Transverse colon (tissue), 4 donors: Measurements from ENCODE around the gene EPOP. TPM values are rescaled to one million over a fixed set of nuclear protein-coding genes. Genes with fewer than 3 reads are reported as not detected.

Experiments
- DNase-seq: peaks from one replicate; pipeline ENCODE4 v3.0.0-alpha.2; 2019
- H3K27ac ChIP-seq, 4 donors: fragments of 200-600 bp; sonication (generic); 2 replicates each; pipeline ENCODE4 v1.5.1; 2016 to 2018; ENCODE audit warnings: inconsistent platforms in 4 of 4
- H3K27me3 ChIP-seq: fragments of 200-600 bp; sonication (generic); 2 replicates; pipeline ENCODE4 v1.5.1; 2017; ENCODE audit warnings: inconsistent platforms
- H3K36me3 ChIP-seq, 4 donors: fragments of 200-600 bp; sonication (generic); 2 replicates each; pipeline ENCODE4 v1.5.1; 2017 to 2019; ENCODE audit warnings: inconsistent platforms in 4 of 4
- H3K4me1 ChIP-seq, 4 donors: fragments of 200-600 bp; sonication (generic); 2 replicates each; pipeline ENCODE4 v1.5.1; 2017 to 2020; ENCODE audit warnings: inconsistent platforms in 4 of 4
- H3K4me3 ChIP-seq, 4 donors: fragments of 200-600 bp; sonication (generic); 1 replicate in 1 of 4; 2 replicates in 3 of 4; pipeline versions ENCODE4 v1.5.1 to v1.6.1; 2017 to 2019; ENCODE audit warnings: inconsistent platforms in 4 of 4
- H3K9me3 ChIP-seq, 2 donors: fragments of 200-600 bp; sonication (generic); 2 replicates each; pipeline ENCODE4 v1.5.1; 2017 to 2019; ENCODE audit warnings: inconsistent platforms in 2 of 2
- EP300 ChIP-seq: sonication (generic); formaldehyde crosslinking; IDR thresholded peaks from one replicate; pipeline ENCODE4 v1.6.1; 2017; ENCODE audit warnings: antibody characterized with exemption, low read depth
- POLR2A ChIP-seq: fragments of 450-650 bp; IDR thresholded peaks from one replicate; pipeline ENCODE4 v1.6.1; 2016; ENCODE audit warnings: antibody characterized with exemption, mild to moderate bottlenecking, moderate library complexity
- POLR2AphosphoS5 ChIP-seq, 3 donors: sonication (generic); formaldehyde crosslinking; IDR thresholded peaks; one replicate each; pipeline ENCODE4 v1.6.1; 2016; ENCODE audit warnings: antibody characterized with exemption in 3 of 3
- WGBS, 2 donors: methylation state at CpG; one replicate each; pipeline ENCODE4 v1.1.5; 2018; ENCODE audit warnings: low coverage in 1 of 2; 5-methylcytosine and 5-hydroxymethylcytosine counted together
- in situ Hi-C, 4 donors: fragments of 200-750 bp; cut with MboI; loops; one replicate each; pipeline versions ENCODE4 v1.15.0 to v1.15.1; 2017; ENCODE audit warnings: low sequenced_read_pairs in 3 of 4, low pct_ligation_motif_present in 1 of 4, low pct_unique_long_range_greater_than_20kb in 1 of 4
- intact Hi-C: fragments of 100-400 bp; cut with DNase I; formaldehyde crosslinking; loops from one replicate; pipeline ENCODE4 v1.15.1; 2023; ENCODE audit warnings: low total_unique reads
- total RNA-seq, 4 donors: library from RNA; depleted of rRNA; stranded (reverse); fragments of >200 nt; gene quantifications; one replicate each; pipeline ENCODE4 v1.1.0, GENCODE V29; 2016
- TF ChIP-seq, protein P1 (sequence below), 5 experiments: fragments of 200-600 bp in 3 of 5; fragments of 450-650 bp in 2 of 5; sonication (generic) in 3 of 5; IDR thresholded peaks; 1 replicate in 2 of 5; 2 replicates in 3 of 5; pipeline ENCODE4 v1.5.1; 2016 to 2017; ENCODE audit warnings: antibody characterized with exemption in 5 of 5, inconsistent platforms in 3 of 5, mild to moderate bottlenecking in 2 of 5, moderate library complexity in 1 of 5

The EPOP gene
- total RNA-seq: 1 to 10 TPM in 1 of 4 donors, under 1 TPM in 3; 0.14 to 3.8 (median 0.61) TPM

DNA sequence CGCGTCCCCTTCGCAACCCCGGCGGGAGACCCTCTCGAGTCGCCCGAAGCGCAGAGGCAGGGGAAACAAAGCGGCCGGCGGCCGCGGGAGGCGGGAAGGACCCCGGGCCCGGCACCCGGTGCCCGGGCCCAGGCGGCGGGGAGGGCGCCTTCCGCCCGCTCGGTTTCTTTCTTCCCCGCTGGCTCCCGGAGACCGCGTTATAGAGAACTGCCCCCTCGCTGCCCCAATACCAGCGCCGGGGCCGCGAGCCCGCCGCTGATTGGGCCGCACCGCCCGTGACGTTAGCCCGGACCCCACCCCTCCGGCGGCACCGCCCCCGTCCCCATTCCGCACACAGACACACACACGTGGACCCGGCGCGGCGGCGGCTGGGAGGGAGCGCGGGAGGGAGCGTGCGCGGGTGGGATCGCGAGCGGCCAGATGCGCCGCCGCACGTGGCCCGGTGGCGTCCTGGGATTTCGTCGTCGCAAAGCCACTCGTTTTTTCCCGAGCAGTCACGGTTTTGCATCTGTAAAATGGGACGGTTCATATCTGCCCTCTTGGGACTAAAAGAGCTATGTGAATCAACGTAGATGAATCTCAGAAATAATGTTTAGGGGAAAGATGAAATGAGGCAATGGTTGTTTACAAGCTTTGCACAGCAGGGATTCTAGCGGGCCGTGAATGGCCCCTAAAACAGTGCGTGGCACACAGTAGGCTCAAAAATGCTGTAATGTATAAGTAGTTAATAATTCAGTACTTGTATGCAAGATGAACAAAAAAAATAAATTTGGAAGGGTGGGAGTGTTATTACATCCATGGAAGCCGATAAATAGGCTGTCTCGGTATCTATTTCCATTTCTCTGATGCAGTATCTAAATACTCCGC, at the start of gene EPOP:
TSS of gene EPOP (minus strand) at position 209 of the 867 bp plus-strand sequence. CDS start 462 bp downstream, outside the sequence.
- Histone ChIP-seq H3K27ac (peak within 1 kb of the TSS in 3 of 4 donors; percentile 35 to 42 (median 36)), H3K36me3 (no peaks in the 10 kb centered on the region), H3K9me3 (no peaks in the 10 kb centered on the region), H3K27me3 (peaks cover 64% of the 10 kb centered on the region), H3K4me1 (peaks cover 8 to 30% (median 23%) of the 10 kb centered on the region in 4 donors), H3K4me3 (peak within 1 kb of the TSS; percentile 42 to 65 (median 54))
- intact Hi-C loops: loop anchor here (2.0 kb wide), 1 partner anchor 58 kb away; no protein-coding TSS in a partner anchor
- DNase-seq: peak; percentile 86
- in situ Hi-C loops: loop anchor here (5.0 to 25.0 kb wide), 4 partner anchors 57 to 188 kb away; partner anchors contain the start of gene CISD3 (in 3 of the 4)
- WGBS, 2 donors: 9 to 17% methylated on average over 13 to 29 of the region's 80 CpGs
- TF ChIP-seq POLR2AphosphoS5 (IDR thresholded peaks at IDR 0.05) (peak in 2 of 3 donors; percentile 28 to 49), EP300 (no peak), POLR2A (no peak)
- TF ChIP-seq, protein P1, sequence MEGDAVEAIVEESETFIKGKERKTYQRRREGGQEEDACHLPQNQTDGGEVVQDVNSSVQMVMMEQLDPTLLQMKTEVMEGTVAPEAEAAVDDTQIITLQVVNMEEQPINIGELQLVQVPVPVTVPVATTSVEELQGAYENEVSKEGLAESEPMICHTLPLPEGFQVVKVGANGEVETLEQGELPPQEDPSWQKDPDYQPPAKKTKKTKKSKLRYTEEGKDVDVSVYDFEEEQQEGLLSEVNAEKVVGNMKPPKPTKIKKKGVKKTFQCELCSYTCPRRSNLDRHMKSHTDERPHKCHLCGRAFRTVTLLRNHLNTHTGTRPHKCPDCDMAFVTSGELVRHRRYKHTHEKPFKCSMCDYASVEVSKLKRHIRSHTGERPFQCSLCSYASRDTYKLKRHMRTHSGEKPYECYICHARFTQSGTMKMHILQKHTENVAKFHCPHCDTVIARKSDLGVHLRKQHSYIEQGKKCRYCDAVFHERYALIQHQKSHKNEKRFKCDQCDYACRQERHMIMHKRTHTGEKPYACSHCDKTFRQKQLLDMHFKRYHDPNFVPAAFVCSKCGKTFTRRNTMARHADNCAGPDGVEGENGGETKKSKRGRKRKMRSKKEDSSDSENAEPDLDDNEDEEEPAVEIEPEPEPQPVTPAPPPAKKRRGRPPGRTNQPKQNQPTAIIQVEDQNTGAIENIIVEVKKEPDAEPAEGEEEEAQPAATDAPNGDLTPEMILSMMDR (IDR thresholded peaks at IDR 0.05): no peak

DNA sequence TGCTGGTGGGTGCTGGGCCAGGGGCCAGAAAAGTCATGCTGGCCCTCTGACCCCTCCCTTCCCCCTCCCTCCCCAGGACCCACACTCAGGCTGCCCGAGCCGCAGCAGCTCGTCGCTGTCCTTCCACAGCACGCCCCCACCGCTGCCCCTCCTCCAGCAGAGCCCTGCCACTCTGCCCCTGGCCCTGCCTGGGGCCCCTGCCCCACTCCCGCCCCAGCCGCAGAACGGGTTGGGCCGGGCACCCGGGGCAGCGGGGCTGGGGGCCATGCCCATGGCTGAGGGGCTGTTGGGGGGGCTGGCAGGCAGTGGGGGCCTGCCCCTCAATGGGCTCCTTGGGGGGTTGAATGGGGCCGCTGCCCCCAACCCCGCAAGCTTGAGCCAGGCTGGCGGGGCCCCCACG, 47.0 kb upstream of the EPOP start:
- H3K9me3 ChIP-seq: no peaks in the 10 kb centered on the region
- peaks cover 0 to 15% (median 3%) of the 10 kb centered on the region in 4 donors for H3K36me3 ChIP-seq
- intact Hi-C loops: no loop called here
- H3K4me3 ChIP-seq: no peak overlapping the region
- H3K4me1 ChIP-seq: peaks cover 0 to 37% (median 18%) of the 10 kb centered on the region in 4 donors
- H3K27me3 ChIP-seq: no peaks in the 10 kb centered on the region
- no peak overlapping the region for H3K27ac ChIP-seq
- TF ChIP-seq, protein P1 (IDR thresholded peaks at IDR 0.05): no peak
- TF ChIP-seq EP300: no peak
- TF ChIP-seq POLR2AphosphoS5 (IDR thresholded peaks at IDR 0.05): no peak
- no peak for TF ChIP-seq POLR2A
- no peak for DNase-seq
- WGBS, 2 donors: 93% methylated on average over 11 of the region's 16 CpGs; no CpG with 5 or more reads in 1 of the 2 donors
- in situ Hi-C loops: no loop called here

DNA sequence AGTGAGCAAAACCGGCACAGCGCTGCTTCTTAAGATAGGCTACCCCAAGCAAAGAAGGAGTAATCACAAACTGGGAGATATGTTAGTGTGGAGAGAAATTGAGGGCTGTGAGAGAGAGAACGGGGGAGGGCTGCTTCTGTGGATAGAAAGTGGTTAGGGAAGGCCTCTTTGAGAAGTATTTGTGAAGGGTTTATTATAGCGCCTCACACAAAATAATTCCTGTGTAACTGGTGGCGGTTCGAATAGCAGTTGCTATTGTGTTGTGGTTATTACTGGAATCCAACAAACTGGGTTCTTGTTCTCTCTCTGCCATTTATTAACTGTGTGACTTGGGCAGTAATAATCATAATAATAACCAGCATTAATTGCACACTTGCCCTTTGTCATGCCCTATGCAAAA, 46.2 kb upstream of the EPOP start:
- TF ChIP-seq POLR2AphosphoS5 (IDR thresholded peaks at IDR 0.05): no peak
- TF ChIP-seq POLR2A: no peak
- TF ChIP-seq, protein P1 (IDR thresholded peaks at IDR 0.05): no peak
- TF ChIP-seq EP300: no peak
- Histone ChIP-seq H3K4me1 (peaks cover 0 to 30% (median 18%) of the 10 kb centered on the region in 4 donors), H3K36me3 (peaks cover 0 to 21% (median 3%) of the 10 kb centered on the region in 4 donors), H3K4me3 (no peak overlapping the region), H3K9me3 (no peaks in the 10 kb centered on the region), H3K27ac (no peak overlapping the region), H3K27me3 (no peaks in the 10 kb centered on the region)
- WGBS, 2 donors: 90% methylated on average over 3 to 6 of the region's 6 CpGs
- in situ Hi-C loops (no loop called here), intact Hi-C loops (no loop called here)
- DNase-seq: no peak

DNA sequence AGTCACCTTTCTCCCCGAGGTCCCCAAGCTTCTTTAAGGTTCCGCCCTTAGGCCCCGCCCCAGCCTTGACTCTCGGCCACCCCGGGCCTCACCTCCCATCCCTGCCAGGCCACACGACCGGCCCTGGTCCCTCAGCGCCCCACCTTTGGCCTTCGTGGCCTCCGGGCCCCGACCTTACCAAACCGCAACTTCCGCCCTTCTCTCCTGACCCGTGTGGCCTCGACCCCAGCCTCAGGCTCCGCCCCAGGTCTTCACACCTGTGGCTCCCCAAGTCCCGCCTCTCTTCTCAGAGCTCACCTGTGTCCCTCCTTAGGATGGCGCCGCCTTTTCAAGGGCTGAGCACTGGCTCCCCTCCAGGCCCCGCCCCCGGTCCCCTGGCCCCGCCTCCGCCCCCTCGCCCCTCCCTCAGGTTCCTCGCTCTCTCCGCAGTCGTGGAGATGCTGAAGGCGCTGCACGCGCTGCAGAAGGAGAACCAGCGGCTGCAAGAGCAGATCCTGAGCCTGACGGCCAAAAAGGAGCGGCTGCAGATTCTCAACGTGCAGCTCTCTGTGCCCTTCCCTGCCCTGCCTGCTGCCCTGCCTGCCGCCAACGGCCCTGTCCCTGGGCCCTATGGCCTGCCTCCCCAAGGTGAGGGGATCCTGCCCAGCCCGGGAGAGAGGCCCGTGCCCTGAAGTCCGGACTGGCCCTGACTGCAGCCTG, 45.3 kb upstream of the EPOP start:
- no peak for DNase-seq
- in situ Hi-C loops: no loop called here
- intact Hi-C loops: no loop called here
- Histone ChIP-seq H3K4me1 (peaks cover 0 to 22% (median 12%) of the 10 kb centered on the region in 4 donors), H3K4me3 (no peak overlapping the region), H3K36me3 (peaks cover 0 to 30% (median 5%) of the 10 kb centered on the region in 4 donors), H3K27ac (no peak overlapping the region), H3K9me3 (no peaks in the 10 kb centered on the region), H3K27me3 (no peaks in the 10 kb centered on the region)
- WGBS, 2 donors: 74 to 82% methylated on average over 7 to 33 of the region's 39 CpGs
- TF ChIP-seq, protein P1 (IDR thresholded peaks at IDR 0.05): no peak
- TF ChIP-seq EP300: no peak
- no peak for TF ChIP-seq POLR2AphosphoS5 (IDR thresholded peaks at IDR 0.05)
- TF ChIP-seq POLR2A: no peak
